Measurements from ENCODE around the gene HTR1B.

The HTR1B gene

GRCh38 chr6:77440206-77440976 is 22.9 kb downstream of the HTR1B start:
- H3K36me3 Mint-ChIP-seq (ENCODE audit: low read depth), result no peaks in the 10 kb centered on the region
- H3K4me1 Mint-ChIP-seq (ENCODE audit: low read depth), result no peaks in the 10 kb centered on the region
- H3K4me3 Mint-ChIP-seq, result no peak overlapping the region
- H3K9me3 Mint-ChIP-seq, result peaks cover 4% of the 10 kb centered on the region
- H3K27me3 Mint-ChIP-seq, result no peaks in the 10 kb centered on the region
- H3K27ac Mint-ChIP-seq, result no peak overlapping the region

DNA sequence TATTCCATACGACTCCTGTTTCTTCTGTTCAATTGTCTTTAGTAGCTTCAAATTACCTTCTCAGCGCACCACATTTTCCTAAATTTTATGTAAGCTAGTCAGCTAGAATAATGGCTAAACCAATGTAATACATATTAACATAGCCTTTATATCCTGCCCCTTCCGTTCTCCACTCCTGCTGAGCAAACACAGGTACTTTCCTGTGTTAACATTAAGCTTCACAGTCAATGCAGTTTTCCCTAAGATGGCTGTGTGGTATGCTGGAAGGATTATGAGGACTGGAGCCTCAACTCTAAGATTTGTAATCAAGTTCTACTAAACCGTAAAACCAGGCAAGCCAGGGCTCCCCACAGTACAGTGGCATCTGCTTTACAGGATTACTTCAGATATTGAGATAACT is 29.4 kb downstream of the HTR1B start:
- peaks cover 2% of the 10 kb centered on the region for H3K9me3 Mint-ChIP-seq
- no peaks in the 10 kb centered on the region for H3K27me3 Mint-ChIP-seq
- H3K36me3 Mint-ChIP-seq (ENCODE audit: low read depth), result no peaks in the 10 kb centered on the region
- H3K27ac Mint-ChIP-seq, result no peak overlapping the region
- H3K4me1 Mint-ChIP-seq (ENCODE audit: low read depth), result no peaks in the 10 kb centered on the region
- no peak overlapping the region for H3K4me3 Mint-ChIP-seq

DNA sequence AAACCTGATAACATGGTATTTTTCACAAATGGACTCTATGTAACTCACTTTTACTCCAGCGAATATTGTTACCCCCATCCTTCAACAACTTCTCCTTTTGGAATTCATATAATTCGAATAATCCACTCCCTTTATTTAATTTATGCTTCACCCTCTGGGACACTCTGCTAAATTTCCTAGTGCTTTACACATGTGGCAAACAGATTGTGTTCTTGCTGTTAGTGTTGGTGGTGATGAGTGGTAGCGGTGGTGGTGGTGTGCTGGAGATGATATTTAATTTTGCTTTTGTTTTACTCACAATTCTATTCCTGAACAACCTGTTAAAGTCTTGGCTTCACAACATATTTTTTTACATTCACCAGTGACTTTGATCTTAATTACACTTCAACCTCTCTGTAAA is 32.8 kb downstream of the HTR1B start:
- H3K36me3 Mint-ChIP-seq (ENCODE audit: low read depth), result no peaks in the 10 kb centered on the region
- H3K27me3 Mint-ChIP-seq, result no peaks in the 10 kb centered on the region
- H3K27ac Mint-ChIP-seq, result no peak overlapping the region
- H3K4me1 Mint-ChIP-seq (ENCODE audit: low read depth), result no peaks in the 10 kb centered on the region
- no peak overlapping the region for H3K4me3 Mint-ChIP-seq
- no peaks in the 10 kb centered on the region for H3K9me3 Mint-ChIP-seq

DNA sequence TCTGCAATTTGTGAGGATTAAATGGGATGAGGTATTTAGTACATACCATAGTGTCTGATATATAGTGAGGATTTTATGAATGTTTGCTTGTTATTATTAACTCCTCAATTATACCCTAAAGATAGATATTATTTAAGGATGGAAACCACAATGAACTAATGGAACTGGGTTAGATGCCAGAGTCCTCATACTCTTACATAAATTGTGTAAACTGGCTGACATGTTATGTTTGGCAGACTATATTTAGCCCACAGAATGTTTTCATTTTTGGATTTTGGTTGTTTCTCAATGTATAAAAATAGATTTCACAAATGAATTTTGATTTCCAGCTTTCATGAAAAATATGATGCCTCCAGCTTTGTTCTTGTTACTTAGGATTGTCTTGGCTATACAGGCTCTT is 37.6 kb downstream of the HTR1B start:
- H3K4me1 Mint-ChIP-seq (ENCODE audit: low read depth), result no peaks in the 10 kb centered on the region
- H3K9me3 Mint-ChIP-seq, result no peaks in the 10 kb centered on the region
- H3K27me3 Mint-ChIP-seq, result no peaks in the 10 kb centered on the region
- no peaks in the 10 kb centered on the region for H3K36me3 Mint-ChIP-seq (ENCODE audit: low read depth)
- H3K4me3 Mint-ChIP-seq, result no peak overlapping the region
- no peak overlapping the region for H3K27ac Mint-ChIP-seq

DNA sequence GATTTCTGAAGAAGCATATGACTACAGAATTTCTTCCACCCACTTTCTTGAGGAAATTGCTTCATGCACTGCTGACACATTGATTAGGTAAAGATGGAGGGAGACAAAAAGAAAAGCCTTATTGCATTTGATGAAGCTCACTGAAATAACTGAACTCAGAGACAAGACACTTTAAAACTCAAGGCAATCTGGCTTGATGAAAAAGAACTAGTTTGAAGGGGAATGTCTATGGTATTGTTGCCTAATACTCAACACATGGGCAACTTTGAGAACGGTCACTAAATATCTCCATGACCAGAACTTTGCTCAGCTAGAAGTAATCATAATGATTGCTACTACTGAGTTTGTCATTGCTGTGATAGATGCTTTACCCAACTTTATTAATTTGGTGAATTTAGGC is 38.1 kb downstream of the HTR1B start:
- Mint-ChIP-seq H3K9me3 (no peaks in the 10 kb centered on the region), H3K4me1 (ENCODE audit: low read depth) (no peaks in the 10 kb centered on the region), H3K27ac (no peak overlapping the region), H3K4me3 (no peak overlapping the region), H3K36me3 (ENCODE audit: low read depth) (no peaks in the 10 kb centered on the region), H3K27me3 (no peaks in the 10 kb centered on the region)

DNA sequence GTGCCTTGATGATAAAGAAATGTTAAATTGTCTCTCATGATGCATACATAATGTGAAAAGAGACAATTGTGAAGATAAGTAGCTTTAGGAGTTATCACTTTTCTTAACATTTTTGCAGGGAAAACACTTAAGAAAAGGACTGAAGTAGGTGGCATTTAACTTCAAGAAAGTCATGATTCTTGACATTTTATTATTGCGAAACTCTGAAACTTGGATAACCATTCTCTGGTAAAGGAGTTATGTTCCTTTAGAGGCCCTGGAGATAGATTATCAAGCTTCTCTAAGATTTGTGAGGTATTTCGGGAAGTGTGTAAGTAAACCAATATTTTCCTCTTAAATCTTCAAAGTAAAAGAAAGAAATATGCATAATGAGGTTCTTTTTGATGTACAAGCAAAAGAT is 38.5 kb downstream of the HTR1B start:
- Mint-ChIP-seq H3K9me3 (no peaks in the 10 kb centered on the region), H3K27ac (no peak overlapping the region), H3K4me1 (ENCODE audit: low read depth) (no peaks in the 10 kb centered on the region), H3K27me3 (no peaks in the 10 kb centered on the region), H3K36me3 (ENCODE audit: low read depth) (no peaks in the 10 kb centered on the region), H3K4me3 (no peak overlapping the region)

- Mint-ChIP-seq H3K4me3 (no peak overlapping the region), H3K36me3 (ENCODE audit: low read depth) (no peaks in the 10 kb centered on the region), H3K9me3 (no peaks in the 10 kb centered on the region), H3K27me3 (no peaks in the 10 kb centered on the region), H3K27ac (no peak overlapping the region), H3K4me1 (ENCODE audit: low read depth) (no peaks in the 10 kb centered on the region)
Observed at GRCh38 chr6:77416839-77417238, 46.5 kb downstream of the HTR1B start.

DNA sequence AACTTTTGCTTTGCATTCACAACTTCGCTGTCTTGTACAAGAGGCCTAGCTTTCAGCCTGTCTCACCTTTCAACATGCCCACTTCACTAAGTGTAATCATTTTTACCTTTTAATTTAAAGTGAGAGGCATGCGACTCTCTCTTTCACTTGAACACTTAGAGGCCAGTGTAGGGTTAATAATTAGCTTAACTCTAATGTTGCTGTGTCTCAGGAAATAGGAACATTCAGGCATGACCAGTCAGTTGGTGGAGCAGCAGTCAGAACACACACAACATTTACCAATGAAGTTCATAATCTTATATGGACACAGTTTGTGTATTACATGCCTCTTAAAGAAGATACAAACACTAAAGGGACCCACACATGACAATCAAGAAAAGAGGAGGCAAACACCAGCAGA is 47.6 kb downstream of the HTR1B start:
- Mint-ChIP-seq H3K27ac (no peak overlapping the region), H3K27me3 (no peaks in the 10 kb centered on the region), H3K9me3 (no peaks in the 10 kb centered on the region), H3K36me3 (ENCODE audit: low read depth) (no peaks in the 10 kb centered on the region), H3K4me1 (ENCODE audit: low read depth) (no peaks in the 10 kb centered on the region), H3K4me3 (no peak overlapping the region)

Data from stimulated activated naive CD8-positive, alpha-beta T cell treated with anti-CD3 and anti-CD28 coated beads, Interleukin-15, Interleukin-2, amounts not matched to agents 100 ng/mL and 50 ng/mL, for 24 hours (primary cell).